NCI-H2171 treated with DMSO at 0.1 percent for 48 hours (cell line): ENCODE data around the gene BLTP3A.
"Not testable (repeated sequence)": the region's sequence is repeated elsewhere in the genome, so short reads cannot be mapped to it uniquely, and the experiment has no call there.

Source experiments
- DNase-seq: peaks from one replicate; lab custom pipeline; 2025; lab: John Stamatoyannopoulos, UW

The BLTP3A gene, protein sequence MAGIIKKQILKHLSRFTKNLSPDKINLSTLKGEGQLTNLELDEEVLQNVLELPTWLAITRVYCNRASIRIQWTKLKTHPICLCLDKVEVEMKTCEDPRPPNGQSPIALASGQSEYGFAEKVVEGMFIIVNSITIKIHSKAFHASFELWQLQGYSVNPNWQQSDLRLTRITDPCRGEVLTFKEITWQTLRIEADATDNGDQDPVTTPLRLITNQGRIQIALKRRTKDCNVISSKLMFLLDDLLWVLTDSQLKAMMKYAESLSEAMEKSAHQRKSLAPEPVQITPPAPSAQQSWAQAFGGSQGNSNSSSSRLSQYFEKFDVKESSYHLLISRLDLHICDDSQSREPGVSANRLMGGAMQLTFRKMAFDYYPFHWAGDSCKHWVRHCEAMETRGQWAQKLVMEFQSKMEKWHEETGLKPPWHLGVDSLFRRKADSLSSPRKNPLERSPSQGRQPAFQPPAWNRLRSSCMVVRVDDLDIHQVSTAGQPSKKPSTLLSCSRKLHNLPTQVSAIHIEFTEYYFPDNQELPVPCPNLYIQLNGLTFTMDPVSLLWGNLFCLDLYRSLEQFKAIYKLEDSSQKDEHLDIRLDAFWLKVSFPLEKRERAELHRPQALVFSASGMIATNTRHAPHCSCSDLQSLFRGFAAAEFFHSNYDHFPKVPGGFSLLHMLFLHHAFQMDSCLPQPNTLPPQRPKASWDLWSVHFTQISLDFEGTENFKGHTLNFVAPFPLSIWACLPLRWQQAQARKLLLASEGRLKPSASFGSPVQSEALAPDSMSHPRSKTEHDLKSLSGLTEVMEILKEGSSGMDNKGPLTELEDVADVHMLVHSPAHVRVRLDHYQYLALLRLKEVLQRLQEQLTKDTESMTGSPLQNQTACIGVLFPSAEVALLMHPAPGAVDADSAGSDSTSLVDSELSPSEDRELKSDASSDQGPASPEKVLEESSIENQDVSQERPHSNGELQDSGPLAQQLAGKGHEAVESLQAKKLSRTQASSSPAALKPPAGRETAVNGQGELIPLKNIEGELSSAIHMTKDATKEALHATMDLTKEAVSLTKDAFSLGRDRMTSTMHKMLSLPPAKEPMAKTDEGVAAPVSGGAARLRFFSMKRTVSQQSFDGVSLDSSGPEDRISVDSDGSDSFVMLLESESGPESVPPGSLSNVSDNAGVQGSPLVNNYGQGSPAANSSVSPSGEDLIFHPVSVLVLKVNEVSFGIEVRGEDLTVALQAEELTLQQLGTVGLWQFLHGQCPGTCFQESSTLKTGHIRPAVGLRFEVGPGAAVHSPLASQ (N-terminal part only)

DNA sequence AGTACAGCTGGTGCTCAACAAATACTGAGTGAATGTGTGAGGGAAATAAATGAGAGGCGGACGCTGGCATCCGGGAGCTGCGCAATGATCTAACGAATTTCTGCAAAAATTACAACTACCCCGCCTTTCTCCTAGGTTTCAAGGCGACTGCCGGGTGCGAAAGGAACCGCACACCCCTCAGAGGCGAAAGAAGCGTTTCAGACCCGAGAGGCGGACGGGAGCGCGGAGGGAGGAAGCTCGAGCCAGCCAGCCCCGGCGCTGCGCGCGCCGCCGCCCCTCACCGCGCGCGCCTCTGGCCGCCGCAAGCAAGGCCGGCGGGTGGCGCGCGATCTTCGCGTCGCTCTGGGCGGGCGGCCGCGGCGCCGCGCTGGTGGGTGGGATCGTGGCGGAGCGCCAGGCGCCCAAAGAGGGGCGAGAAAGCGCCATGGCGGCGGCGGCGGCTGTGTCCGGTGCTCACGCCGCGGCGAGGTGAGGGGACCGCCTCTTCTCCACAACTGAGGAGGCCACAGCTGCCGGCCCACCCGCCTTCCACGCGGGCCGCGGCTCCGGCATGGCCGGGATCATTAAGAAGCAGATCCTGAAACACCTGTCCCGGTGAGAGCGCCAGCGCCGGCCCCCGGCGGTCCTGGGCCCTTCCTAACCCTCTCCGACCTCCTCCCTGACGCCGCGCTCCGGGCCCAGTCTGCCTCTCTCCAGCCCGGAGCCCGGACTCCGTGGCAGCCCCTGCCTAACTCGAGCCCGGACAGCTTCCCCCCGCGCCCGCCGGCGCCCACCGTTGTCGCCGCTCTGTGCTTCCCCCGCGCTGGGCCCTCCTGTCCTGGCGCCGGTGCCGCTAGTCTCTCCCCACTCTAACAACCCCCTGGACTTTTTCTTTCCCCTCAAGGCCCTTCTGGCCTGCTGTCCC lies at the start of gene BLTP3A:
Gene BLTP3A (plus strand): TSS at position 383 of the 904 bp plus-strand sequence. CDS start 168 bp downstream, at position 551.
- DNase-seq: peak; percentile 79

DNA sequence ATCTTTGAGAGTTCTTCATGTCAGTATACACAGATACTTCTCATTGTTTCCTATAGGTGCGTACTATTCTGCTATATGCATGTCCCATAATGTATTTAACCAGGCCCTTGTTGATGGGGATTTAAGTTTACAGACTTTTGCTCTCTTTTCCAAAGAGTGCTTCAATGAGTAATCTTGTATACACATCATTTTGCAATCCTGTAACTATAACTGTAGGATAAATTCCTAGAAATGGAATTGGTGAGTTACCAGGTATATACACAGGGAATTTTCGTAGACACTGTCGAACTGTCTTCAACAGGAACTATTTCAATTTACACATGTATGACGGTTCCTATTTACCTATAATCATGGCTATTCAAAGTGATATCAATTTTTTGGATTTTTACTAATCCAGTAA lies 49.8 kb upstream of the BLTP3A start:
- DNase-seq: no peak

DNA sequence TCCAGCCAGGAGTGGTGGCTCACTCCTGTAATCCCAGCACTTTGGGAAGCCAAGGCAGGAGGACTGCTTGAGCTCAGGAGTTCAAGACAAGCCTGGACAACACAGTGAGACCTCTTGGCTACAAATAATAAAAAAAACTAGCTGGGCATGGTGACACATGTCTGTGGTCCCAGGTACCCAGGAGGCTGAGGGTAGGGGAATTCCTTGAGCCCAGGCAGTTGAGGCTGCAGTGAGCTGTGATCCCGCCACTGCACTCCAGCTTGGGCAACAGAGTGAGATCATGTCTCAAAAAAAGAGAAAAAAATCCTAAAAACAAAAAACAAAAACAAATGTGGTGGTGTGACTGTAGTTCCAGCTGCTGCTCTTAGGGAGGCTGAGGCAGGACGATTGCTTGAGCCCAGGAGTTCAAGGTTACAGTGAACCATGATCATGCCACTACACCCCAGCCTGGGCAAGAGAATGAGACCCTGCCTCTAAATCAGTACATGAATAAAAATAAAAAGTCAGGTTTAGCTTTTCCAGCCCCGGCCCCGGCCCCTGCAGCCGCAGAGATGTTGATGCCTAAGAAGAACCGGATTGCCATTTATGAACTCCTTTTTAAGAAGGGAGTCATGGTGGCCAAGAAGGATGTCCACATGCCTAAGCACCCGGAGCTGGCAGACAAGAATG lies 48.1 kb upstream of the BLTP3A start:
- no peak for DNase-seq

DNA sequence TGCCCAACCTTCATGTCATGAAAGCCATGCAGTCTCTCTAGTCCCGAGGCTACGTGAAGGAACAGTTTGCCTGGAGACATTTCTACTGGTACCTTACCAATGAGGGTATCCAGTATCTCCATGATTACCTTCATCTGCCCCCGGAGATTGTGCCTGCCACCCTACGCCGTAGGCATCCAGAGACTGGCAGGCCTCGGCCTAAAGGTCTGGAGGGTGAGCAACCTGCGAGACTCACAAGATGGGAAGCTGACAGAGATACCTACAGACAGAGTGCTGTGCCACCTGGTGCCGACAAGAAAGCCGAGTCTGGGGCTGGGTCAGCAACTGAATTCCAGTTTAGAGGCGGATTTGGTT lies 47.6 kb upstream of the BLTP3A start:
- not testable (repeated sequence) for DNase-seq

DNA sequence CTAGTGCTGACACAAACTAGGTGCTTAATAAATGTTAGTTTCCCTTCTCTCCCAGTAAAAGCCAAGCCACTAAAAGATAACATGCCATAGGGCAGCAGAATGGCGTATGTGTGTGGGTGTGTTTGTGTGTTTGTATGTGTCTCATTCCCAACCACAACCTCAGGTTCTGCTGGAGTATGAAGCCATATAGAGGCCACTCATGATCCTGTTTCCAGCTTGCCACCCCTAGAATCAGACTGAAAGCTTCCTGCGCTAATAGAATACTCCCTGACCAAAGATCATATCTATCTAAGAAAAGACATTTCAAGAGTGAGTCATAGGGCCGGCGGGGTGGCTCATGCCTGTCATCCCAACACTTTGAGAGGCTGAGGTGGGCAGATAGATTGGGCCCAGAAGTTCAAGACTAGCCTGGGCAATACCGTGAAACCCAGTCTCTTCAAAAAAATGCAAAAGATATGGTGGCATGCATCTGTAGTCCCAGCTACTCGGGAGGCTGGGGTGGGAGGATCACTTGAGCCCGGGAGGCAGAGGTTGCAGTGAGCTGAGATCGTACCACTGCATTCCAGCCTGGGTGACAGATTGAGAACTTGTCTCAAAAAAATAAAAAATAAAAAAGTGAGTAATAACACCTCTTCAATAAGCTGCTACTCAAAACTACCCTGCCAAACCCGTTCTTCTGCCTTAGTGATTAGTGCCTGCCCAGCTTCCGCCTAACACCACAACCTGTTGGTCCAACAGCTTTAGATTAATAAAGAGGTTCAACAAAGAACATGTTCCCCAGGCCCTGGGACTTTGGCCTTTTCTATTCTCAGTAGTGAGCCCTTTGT lies 46.4 kb upstream of the BLTP3A start:
- DNase-seq: no peak

DNA sequence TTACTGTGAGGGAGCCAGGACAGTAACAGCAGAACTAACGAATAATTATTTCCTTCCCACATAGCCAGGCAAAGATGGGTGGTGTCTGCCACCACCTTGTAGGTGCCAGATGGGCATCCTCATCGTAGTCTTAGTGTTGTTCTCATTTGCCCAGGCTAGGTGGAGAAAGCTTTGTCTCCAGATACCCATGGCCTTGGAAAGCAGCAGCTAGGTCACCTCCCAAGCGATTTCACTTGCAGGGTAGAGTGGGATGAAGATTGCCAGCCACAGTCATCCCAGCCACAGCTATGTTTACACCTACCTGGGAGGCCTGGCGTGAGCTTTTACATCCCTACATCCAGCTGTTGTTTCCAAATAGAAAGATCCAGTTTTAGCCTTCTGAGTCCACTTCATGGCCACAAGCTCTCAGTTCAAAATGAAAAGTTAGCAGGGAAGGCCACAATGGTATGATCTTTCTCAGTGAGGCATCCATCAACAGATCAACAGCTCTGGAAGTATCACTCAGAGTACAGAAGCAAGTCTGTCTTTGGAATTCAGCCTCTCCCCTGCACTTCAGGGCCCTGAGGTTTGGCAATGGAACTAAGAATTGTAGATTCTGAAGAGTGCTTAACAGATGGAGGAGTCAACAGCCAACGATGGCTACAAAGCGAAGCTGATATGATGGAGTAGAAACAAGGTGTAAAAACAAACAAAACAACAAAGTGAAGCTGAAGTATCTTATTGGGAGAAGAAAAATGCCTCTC lies 45.6 kb upstream of the BLTP3A start:
- no peak for DNase-seq

DNA sequence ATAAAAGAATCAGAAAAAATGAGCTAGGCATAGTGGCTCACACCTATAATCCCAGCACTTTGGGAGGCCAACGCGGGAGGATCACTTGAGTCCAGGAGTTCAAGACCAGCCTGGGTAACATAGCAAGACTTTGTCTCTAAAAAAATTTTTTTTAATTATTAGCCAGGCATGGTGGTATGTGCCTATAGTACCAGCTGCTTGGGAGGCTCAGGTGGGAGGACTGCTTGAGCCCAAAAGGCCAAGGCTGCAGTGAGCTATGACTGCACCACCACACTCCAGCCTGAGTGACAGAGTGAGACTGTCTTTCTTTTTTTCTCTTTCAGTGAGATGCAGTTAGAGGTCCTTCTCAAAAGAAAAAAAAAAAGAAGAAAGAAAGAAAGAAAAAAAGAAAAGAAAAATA lies 43.1 kb upstream of the BLTP3A start:
- no peak for DNase-seq

DNA sequence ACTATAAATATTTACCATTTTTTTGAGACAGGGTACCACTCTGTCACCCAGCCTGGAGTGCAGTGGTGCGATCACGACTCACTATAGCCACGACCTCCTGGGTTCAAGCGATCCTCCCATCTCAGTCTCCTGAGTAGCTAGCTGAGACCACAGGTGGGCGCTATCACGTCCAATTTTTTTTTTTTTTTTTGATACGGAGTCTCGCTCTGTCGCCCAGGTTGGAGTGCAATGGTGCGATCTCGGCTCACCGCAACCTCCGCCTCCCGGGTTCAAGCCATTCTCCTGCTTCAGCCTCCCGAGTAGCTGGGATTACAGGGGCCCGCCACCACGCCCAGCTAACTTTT lies 35.4 kb upstream of the BLTP3A start:
- DNase-seq: peak; percentile 52

DNA sequence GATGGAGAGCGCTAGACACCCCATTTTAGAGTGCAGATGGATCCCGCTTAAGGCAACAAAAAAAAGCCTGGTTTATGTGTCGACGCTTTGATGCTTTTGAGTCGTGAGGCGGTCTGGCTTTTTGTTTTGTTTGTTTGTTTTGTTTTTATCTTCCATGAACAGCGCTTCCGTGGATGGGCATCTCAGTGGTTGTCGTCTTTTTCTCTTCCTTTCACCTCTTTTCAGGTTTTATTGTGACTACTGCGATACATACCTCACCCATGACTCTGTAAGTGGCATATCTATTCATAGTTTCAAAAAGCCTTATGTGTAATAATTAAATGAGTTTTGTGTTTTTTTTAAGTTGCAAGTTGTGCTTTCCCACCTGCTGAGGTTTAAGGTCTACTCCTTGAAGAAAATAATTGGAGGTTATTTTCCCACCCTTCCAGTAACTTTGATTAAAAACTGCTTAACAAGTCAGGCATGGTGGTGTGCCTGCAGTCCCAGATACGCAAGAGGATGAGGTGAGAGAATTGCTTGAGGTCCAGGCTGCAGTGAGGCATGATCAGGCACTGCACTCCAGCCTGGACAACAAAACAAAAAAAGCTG lies 34.1 kb upstream of the BLTP3A start:
- DNase-seq: no peak

DNA sequence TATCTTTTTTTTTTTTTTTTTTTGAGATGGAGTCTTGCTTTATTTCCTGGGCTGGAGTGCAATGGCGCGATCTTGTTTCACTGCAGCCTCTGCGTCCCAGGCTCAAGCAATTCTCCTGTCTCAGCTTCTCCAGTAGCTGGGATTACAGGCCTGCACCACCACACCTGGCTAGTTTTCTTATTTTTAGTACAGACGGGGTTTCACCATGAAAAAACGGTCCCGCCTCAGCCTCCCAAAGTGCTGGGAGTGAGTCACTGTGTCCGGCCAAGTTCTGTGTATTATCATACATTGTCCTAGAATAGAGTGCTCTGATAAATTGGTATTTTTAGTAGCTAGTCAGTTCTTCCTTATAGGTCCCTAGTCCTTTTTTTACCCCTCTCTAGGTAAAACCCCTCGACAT lies 31.8 kb upstream of the BLTP3A start:
- DNase-seq: no peak

DNA sequence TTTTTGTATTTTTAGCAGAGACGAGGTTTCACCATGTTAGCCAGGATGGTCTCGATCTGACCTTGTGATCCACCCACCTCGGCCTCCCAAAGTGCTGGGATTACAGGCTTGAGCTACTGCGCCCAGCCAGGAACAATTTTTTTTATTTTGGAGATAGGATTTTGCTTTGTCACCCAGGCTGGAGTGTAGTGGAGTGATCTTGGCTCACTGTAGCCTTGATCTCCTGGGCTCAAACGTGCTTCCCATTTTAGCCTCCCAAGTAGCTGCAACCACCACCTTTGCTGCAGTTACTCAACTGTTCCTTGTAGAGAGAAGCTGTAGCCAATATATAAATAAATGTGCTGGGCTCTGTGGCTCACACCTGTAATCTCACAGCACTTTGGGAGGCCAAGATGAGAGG lies 30.2 kb upstream of the BLTP3A start:
- not testable (repeated sequence) for DNase-seq

DNA sequence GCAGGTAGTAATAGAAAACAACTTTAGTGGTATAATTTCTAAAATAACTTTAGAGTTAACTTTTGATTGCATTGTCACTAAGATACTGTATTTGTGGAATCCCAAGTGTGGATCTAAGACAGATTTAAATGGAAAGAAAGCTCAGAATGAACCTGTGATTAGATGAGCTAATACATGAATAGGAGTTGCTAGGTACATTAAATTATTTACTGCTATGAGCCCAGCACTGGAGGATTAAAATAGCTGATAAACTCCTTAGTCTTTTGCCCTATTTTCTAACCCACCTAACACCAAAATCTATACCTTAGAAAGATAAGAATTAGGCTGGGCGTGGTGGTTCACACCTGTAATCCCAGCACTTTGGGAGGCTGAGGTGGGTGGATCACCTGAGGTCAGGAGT lies 23.7 kb upstream of the BLTP3A start:
- DNase-seq: no peak

DNA sequence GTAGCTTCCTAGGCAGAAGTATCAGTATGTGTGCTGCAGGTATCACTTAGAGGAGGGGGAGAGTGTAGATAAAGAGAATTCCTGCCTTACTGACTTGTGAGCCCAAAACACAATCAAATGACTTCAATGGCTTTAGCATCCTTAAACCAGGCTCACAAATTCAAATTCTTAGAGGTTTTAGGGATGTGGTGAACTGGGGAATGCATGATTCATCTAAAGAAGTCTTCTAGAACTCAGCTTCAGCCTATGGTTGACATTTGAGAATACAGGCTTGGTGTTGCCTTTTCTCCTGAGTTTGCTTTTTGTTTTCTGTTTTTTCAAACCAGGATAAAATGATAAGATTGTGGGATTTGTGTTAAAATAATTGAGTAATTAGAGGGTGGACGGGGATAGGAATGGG lies 20.2 kb upstream of the BLTP3A start:
- DNase-seq: no peak

DNA sequence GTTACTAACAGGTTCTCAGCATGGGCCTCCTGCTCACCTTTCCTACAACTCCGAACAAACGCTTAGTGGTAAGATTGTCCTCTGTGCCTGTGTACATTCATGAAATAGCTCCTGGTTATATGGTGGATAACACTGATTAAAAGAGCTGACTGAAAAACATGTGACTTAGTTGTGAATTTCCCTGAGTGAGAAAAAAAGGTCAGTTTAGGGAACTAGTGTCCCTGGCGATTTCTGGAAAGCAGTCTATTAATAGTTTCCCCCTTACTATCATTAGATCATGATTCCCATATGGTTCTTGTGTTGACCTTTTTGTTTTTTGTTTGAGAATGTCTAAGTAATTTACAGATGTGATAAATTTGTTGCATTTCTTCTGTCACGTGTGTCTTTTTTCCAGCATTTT lies 18.9 kb upstream of the BLTP3A start:
- no peak for DNase-seq

DNA sequence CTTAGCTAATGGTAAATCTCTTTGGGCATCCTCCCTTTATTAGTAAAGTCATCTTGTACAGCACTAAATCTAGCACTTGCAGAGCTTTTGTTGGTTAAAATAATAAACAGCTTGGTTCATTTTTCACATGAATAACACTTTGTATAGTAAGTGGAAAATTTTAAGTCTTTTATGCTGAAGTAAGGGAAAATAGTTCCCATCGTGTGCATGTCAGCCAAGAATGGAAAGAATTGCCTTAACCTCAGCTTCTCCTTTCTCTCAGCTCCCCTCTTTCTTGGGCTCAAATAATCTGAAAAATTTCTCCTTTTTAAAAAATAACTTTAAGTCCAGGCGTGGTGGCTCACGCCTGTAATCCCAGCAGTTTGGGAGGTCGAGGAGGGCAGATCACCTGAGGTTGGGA lies 18.0 kb upstream of the BLTP3A start:
- DNase-seq: no peak

DNA sequence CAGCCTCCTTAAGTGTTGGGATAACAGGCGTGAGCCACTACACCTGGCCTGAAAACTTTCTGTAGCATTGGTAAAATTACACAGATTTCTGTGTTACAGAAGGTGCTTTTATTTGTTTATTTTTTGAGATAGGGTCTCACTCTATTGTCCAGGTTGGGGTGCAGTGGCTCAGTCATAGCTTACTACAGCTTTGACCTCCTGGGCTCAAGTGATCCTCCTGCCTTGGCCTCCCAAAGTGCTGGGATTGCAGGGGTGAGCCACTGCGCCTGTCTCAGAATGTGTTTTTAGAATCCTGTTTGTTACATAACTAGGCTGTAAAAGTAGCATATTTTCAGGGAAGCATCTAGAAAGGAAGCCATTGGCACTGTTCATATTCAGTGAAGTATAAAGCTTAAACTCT lies 16.9 kb upstream of the BLTP3A start:
- no peak for DNase-seq

DNA sequence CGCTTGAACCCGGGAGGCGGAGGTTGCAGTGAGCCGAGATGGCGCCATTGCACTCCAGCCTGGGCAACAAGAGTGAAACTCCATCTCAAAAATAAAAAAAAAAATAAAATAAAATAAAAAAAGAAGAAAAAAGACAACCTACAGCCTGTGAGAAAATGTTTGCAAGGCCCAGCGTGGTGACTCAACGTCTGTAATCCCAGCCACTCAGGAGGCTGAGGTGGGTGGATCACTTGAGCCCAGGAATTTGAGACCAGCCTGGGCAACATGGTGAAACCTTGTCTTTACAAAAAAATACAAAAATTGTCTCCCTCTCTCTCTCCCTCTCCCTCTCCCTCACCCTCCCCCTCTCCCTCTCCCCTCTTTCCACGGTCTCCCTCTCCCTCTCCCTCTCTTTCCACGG lies 6.5 kb upstream of the BLTP3A start:
- DNase-seq: not testable (repeated sequence)

DNA sequence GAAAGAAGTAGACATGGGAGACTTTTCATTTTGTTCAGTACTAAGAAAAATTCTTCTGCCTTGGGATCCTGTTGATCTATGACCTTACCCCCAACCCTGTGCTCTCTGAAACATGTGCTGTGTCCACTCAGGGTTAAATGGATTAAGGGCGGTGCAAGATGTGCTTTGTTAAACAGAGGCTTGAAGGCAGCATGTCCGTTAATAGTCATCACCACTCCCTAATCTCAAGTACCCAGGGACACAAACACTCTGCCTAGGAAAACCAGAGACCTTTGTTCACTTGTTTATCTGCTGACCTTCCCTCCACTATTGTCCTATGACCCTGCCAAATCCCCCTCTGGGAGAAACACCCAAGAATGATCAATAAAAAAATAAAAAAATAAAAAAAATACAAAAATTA lies 4.7 kb upstream of the BLTP3A start:
- not testable (repeated sequence) for DNase-seq

DNA sequence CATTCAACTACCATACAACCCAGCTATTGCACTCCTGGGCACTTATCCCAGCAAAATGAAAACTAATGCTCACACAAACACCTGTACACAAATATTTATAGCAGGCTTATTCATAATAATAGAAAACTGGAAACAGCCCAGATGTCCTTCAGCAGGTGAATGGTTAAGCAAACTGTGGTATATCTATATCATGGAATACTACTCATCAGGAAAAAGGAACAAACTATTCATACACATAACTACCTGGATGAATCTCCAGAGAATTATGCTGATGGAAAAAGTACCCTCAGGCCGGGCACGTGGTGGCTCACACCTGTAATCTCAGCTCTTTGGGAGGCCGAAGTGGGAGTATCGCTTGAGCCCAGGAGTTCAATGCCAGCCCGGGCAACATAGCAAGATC lies 3.8 kb upstream of the BLTP3A start:
- DNase-seq: no peak
